AG08396 (cell line): Measurements from ENCODE around the gene VPS37B.
"Not testable (repeated sequence)": the region's sequence is repeated elsewhere in the genome, so short reads cannot be mapped to it uniquely, and the experiment has no call there.

Experiments used
- DNase-seq: peaks from one replicate; pipeline ENCODE4 v3.0.0; 2012; ENCODE audit warnings: low spot score, mixed read lengths

The VPS37B gene

GRCh38 chr12:122905258-122905657 lies 9.3 kb upstream of the VPS37B start:
- DNase-seq: not testable (repeated sequence)

GRCh38 chr12:122903693-122904034 lies 7.7 kb upstream of the VPS37B start:
- no peak for DNase-seq

- no peak for DNase-seq
Measured at GRCh38 chr12:122902854-122903692, 7.1 kb upstream of the VPS37B start.

- no peak for DNase-seq
Measured at GRCh38 chr12:122899887-122900286, 4.0 kb upstream of the VPS37B start.

- no peak for DNase-seq
Measured at GRCh38 chr12:122896662-122897061, 738 bp upstream of the VPS37B start.

GRCh38 chr12:122895320-122895703 lies 612 bp downstream of the VPS37B start:
- DNase-seq: no peak

GRCh38 chr12:122894193-122895121 lies 1.5 kb downstream of the VPS37B start:
- DNase-seq: no peak

GRCh38 chr12:122893208-122894153 lies 2.4 kb downstream of the VPS37B start:
- DNase-seq: no peak

GRCh38 chr12:122892724-122893123 lies 3.2 kb downstream of the VPS37B start:
- DNase-seq: not testable (repeated sequence)

- DNase-seq: no peak
Measured at GRCh38 chr12:122891661-122892525, 4.0 kb downstream of the VPS37B start.

- DNase-seq: no peak
Measured at GRCh38 chr12:122889761-122890520, 6.0 kb downstream of the VPS37B start.

- DNase-seq: no peak
Measured at GRCh38 chr12:122888232-122888752, 7.6 kb downstream of the VPS37B start.

GRCh38 chr12:122887819-122888212 lies 8.1 kb downstream of the VPS37B start:
- no peak for DNase-seq

GRCh38 chr12:122886851-122887818 lies 8.8 kb downstream of the VPS37B start:
- DNase-seq: no peak

- no peak for DNase-seq
Measured at GRCh38 chr12:122886161-122886560, 9.8 kb downstream of the VPS37B start.

GRCh38 chr12:122884860-122885259 lies 11.1 kb downstream of the VPS37B start:
- no peak for DNase-seq

- no peak for DNase-seq
Measured at GRCh38 chr12:122884091-122884826, 11.7 kb downstream of the VPS37B start.
